Panc1 (cell line): ENCODE results near the gene SVOP.

Source experiments
- CTCF ChIP-seq: fragments of 450-650 bp; IDR thresholded peaks from 2 replicates; pipeline ENCODE4 v1.5.1; 2017; ENCODE audit warnings: mild to moderate bottlenecking
- REST ChIP-seq, 2 experiments: IDR thresholded peaks; 2 replicates each; pipeline ENCODE4 v1.6.1; 2011 to 2012; ENCODE audit warnings: low read depth in 2 of 2, control low read depth in 1 of 2, low read length in 1 of 2, mild to moderate bottlenecking in 1 of 2, moderate library complexity in 1 of 2; ENCODE audit not compliant: insufficient read depth in 1 of 2
- TCF7L2 ChIP-seq: IDR thresholded peaks from 2 replicates; pipeline ENCODE4 v1.6.1; 2011; ENCODE audit warnings: mild to moderate bottlenecking, low read depth, low read length, inconsistent platforms

GRCh38 chr12:108996320-108996719 is 24.5 kb downstream of the SVOP start:
- no peak for TF ChIP-seq CTCF
- no peak for TF ChIP-seq REST (IDR thresholded peaks at IDR 0.05; ENCODE audit: insufficient read depth in 1 of 2, low read depth in 2 of 2, low read length in 1 of 2)
- TF ChIP-seq TCF7L2 = no peak
